HEK293 (cell line): ENCODE results near the gene PDLIM7.
A peak's percentile ranks its signal among the peaks of the same experiment; 100 is the strongest.

Experiments
- GLI4 ChIP-seq: fragments of 450-650 bp; formaldehyde crosslinking; IDR thresholded peaks from 2 replicates; pipeline ENCODE4 v1.5.1; 2016; ENCODE audit warnings: missing biosample characterization, missing genetic modification characterization
- HOXA7 ChIP-seq: sonication (generic); formaldehyde crosslinking; IDR thresholded peaks from 2 replicates; pipeline ENCODE4 v1.8.1; 2022; ENCODE audit warnings: missing genetic modification reagents, borderline replicate concordance
- KLF16 ChIP-seq: fragments of 450-650 bp; formaldehyde crosslinking; IDR thresholded peaks from 2 replicates; pipeline ENCODE4 v1.5.1; 2017; ENCODE audit warnings: missing biosample characterization, missing genetic modification characterization
- KLF7 ChIP-seq: fragments of 450-650 bp; formaldehyde crosslinking; IDR thresholded peaks from 2 replicates; pipeline ENCODE4 v1.5.1; 2016; ENCODE audit warnings: missing biosample characterization, missing genetic modification characterization, borderline replicate concordance
- MYNN ChIP-seq: fragments of 450-650 bp; formaldehyde crosslinking; IDR thresholded peaks from 2 replicates; pipeline ENCODE4 v1.5.1; 2016; ENCODE audit warnings: missing biosample characterization, missing genetic modification characterization, borderline replicate concordance
- MZF1 ChIP-seq: fragments of 450-650 bp; formaldehyde crosslinking; IDR thresholded peaks from 2 replicates; pipeline ENCODE4 v1.5.1; 2017; ENCODE audit warnings: missing biosample characterization, missing genetic modification characterization, borderline replicate concordance
- SP7 ChIP-seq: fragments of 450-650 bp; formaldehyde crosslinking; IDR thresholded peaks from 2 replicates; pipeline ENCODE4 v1.5.1; 2016; ENCODE audit warnings: missing biosample characterization, missing genetic modification characterization
- TSHZ1 ChIP-seq: fragments of 450-650 bp; formaldehyde crosslinking; IDR thresholded peaks from 2 replicates; pipeline ENCODE4 v1.5.1; 2016; ENCODE audit warnings: missing biosample characterization, missing genetic modification characterization, borderline replicate concordance
- ZBTB20 ChIP-seq: fragments of 450-650 bp; formaldehyde crosslinking; IDR thresholded peaks from 2 replicates; pipeline ENCODE4 v1.5.1; 2016; ENCODE audit warnings: missing biosample characterization, missing genetic modification characterization
- ZBTB21 ChIP-seq: fragments of 450-650 bp; formaldehyde crosslinking; IDR thresholded peaks from 2 replicates; pipeline ENCODE4 v1.5.1; 2017; ENCODE audit warnings: missing biosample characterization, missing genetic modification characterization
- ZFP3 ChIP-seq: fragments of 450-650 bp; formaldehyde crosslinking; IDR thresholded peaks from 2 replicates; pipeline ENCODE4 v1.5.1; 2016; ENCODE audit warnings: low read depth, missing biosample characterization, missing genetic modification characterization
- ZNF10 ChIP-seq: fragments of 450-650 bp; formaldehyde crosslinking; IDR thresholded peaks from 2 replicates; pipeline ENCODE4 v1.5.1; 2017; ENCODE audit warnings: missing biosample characterization, missing genetic modification characterization
- ZNF16 ChIP-seq: fragments of 450-650 bp; formaldehyde crosslinking; IDR thresholded peaks from 2 replicates; pipeline ENCODE4 v1.5.1; 2016; ENCODE audit warnings: low read depth, missing biosample characterization, missing genetic modification characterization
- ZNF19 ChIP-seq: fragments of 450-650 bp; formaldehyde crosslinking; IDR thresholded peaks from 2 replicates; pipeline ENCODE4; 2016; ENCODE audit warnings: missing biosample characterization, missing genetic modification characterization, low read depth
- ZNF211 ChIP-seq: fragments of 450-650 bp; formaldehyde crosslinking; IDR thresholded peaks from 2 replicates; pipeline ENCODE4 v1.5.1; 2016; ENCODE audit warnings: low read depth, missing biosample characterization, missing genetic modification characterization
- ZNF266 ChIP-seq: fragments of 450-650 bp; formaldehyde crosslinking; IDR thresholded peaks from 2 replicates; pipeline ENCODE4 v1.5.1; 2016; ENCODE audit warnings: missing biosample characterization, missing genetic modification characterization, low read depth
- ZNF426 ChIP-seq: fragments of 450-650 bp; formaldehyde crosslinking; IDR thresholded peaks from 2 replicates; pipeline ENCODE4 v1.5.1; 2017; ENCODE audit warnings: missing biosample characterization, missing genetic modification characterization, mild to moderate bottlenecking, inconsistent platforms, moderate library complexity
- ZNF433 ChIP-seq: fragments of 450-650 bp; formaldehyde crosslinking; IDR thresholded peaks from 2 replicates; pipeline ENCODE4 v1.5.1; 2016; ENCODE audit warnings: missing biosample characterization, missing genetic modification characterization, low read depth
- ZNF473 ChIP-seq: fragments of 450-650 bp; formaldehyde crosslinking; IDR thresholded peaks from 2 replicates; pipeline ENCODE4 v1.5.1; 2017; ENCODE audit warnings: missing biosample characterization, missing genetic modification characterization
- ZNF510 ChIP-seq: fragments of 450-650 bp; formaldehyde crosslinking; IDR thresholded peaks from 2 replicates; pipeline ENCODE4 v1.5.1; 2018; ENCODE audit warnings: mild to moderate bottlenecking, missing genetic modification characterization, missing biosample characterization; ENCODE audit not compliant: insufficient replicate concordance
- ZNF514 ChIP-seq: fragments of 450-650 bp; formaldehyde crosslinking; IDR thresholded peaks from 2 replicates; pipeline ENCODE4 v1.5.1; 2016; ENCODE audit warnings: missing biosample characterization, missing genetic modification characterization
- ZNF518A ChIP-seq: fragments of 450-650 bp; formaldehyde crosslinking; conservative IDR thresholded peaks from 2 replicates; pipeline ENCODE4 v1.5.1; 2016; ENCODE audit warnings: low read depth, missing biosample characterization, missing genetic modification characterization
- ZNF555 ChIP-seq: fragments of 450-650 bp; formaldehyde crosslinking; conservative IDR thresholded peaks from 2 replicates; pipeline ENCODE4 v1.5.1; 2017; ENCODE audit warnings: missing biosample characterization, mild to moderate bottlenecking, missing genetic modification characterization, inconsistent platforms
- ZNF560 ChIP-seq: fragments of 450-650 bp; formaldehyde crosslinking; IDR thresholded peaks from 2 replicates; pipeline ENCODE4 v1.5.1; 2017; ENCODE audit warnings: missing biosample characterization, missing genetic modification characterization, borderline replicate concordance
- ZNF639 ChIP-seq: fragments of 450-650 bp; formaldehyde crosslinking; IDR thresholded peaks from 2 replicates; pipeline ENCODE4 v1.5.1; 2016; ENCODE audit warnings: missing biosample characterization, missing genetic modification characterization
- ZNF645 ChIP-seq: fragments of 450-650 bp; formaldehyde crosslinking; IDR thresholded peaks from 2 replicates; pipeline ENCODE4; 2016; ENCODE audit warnings: missing biosample characterization, missing genetic modification characterization
- ZNF677 ChIP-seq: fragments of 450-650 bp; IDR thresholded peaks from 2 replicates; pipeline ENCODE4 v1.5.0; 2018; ENCODE audit warnings: missing biosample characterization, mild to moderate bottlenecking, missing genetic modification characterization, moderate library complexity
- ZNF76 ChIP-seq: fragments of 450-650 bp; formaldehyde crosslinking; IDR thresholded peaks from 2 replicates; pipeline ENCODE4; 2016; ENCODE audit warnings: low read depth, missing biosample characterization, missing genetic modification characterization, borderline replicate concordance
- ZNF785 ChIP-seq: fragments of 450-650 bp; formaldehyde crosslinking; IDR thresholded peaks from 2 replicates; pipeline ENCODE4 v1.5.1; 2016; ENCODE audit warnings: missing biosample characterization, missing genetic modification characterization

Gene PDLIM7

GRCh38 chr5:177454397-177455035 lies 42.9 kb downstream of the PDLIM7 start (continued):
- peak; percentile 93 for TF ChIP-seq ZBTB21 (tag by site-specific recombination)
- peak; percentile 99 for TF ChIP-seq ZBTB20
- no peak for TF ChIP-seq MZF1 (tag by site-specific recombination)
- TF ChIP-seq ZNF10 (tag by site-specific recombination) = 0 out of 2 replicates have a peak, but pooled peaks have one; percentile 10
- TF ChIP-seq KLF16 (tag by site-specific recombination) = no peak
- TF ChIP-seq HOXA7 (CRISPR knock-in tag) = no peak
- no peak for TF ChIP-seq KLF7
- TF ChIP-seq SP7 (tag by site-specific recombination) = no peak
- TF ChIP-seq MYNN (tag by site-specific recombination) = no peak
- TF ChIP-seq ZNF473 (tag by site-specific recombination) = no peak
- TF ChIP-seq ZNF76 = no peak
- no peak for TF ChIP-seq ZNF426
- TF ChIP-seq ZNF560 (tag by site-specific recombination) = no peak
- no peak for TF ChIP-seq ZNF518A
- TF ChIP-seq ZNF19 (tag by site-specific recombination) = no peak
- TF ChIP-seq ZNF211 (tag by site-specific recombination) = no peak; the same call in 1 of the 2 replicates
- TF ChIP-seq ZFP3 (tag by site-specific recombination) = no peak
- no peak for TF ChIP-seq ZNF266 (tag by site-specific recombination)
- no peak for TF ChIP-seq ZNF785 (tag by site-specific recombination)
- peak; percentile 88; the same call in 1 of the 2 replicates for TF ChIP-seq TSHZ1 (tag by site-specific recombination)
- TF ChIP-seq ZNF677 (tag by site-specific recombination) = 0 out of 2 replicates have a peak, but pooled peaks have one; percentile 12
- no peak for TF ChIP-seq ZNF433
- no peak for TF ChIP-seq ZNF16
- no peak for TF ChIP-seq GLI4 (tag by site-specific recombination)
- TF ChIP-seq ZNF645 (tag by site-specific recombination) = no peak
- TF ChIP-seq ZNF639 (tag by site-specific recombination) = no peak
- TF ChIP-seq ZNF555 = no peak
- no peak for TF ChIP-seq ZNF514
- no peak for TF ChIP-seq ZNF510 (tag by site-specific recombination)
